HepG2 (cell line): Measurements from ENCODE around the gene SCFD2. TPM values are rescaled to one million over a fixed set of nuclear protein-coding genes. Genes with fewer than 3 reads are reported as not detected.

Experiments
- ATAC-seq: fragments of 200-7000 bp; cut with Tn5 transposase; 3 replicates; pipeline ENCODE4 v1.9.1; 2020; ENCODE audit warnings: mild to moderate bottlenecking, moderate library complexity
- BruUV-seq: library from RNA; stranded (reverse); fragments of 400-500 nt; replicated peaks from 2 replicates; lab custom pipeline; 2021; lab: Mats Ljungman, UMichigan
- CTCF ChIA-PET: fragments of 300-600 bp; formaldehyde crosslinking; extraction: SDS; loops from one replicate; lab custom pipeline; 2021; ENCODE audit warnings: low total read pairs, inconsistent platforms, low intra/inter-chr PET ratio; lab: Yijun Ruan, JAX
- POLR2A ChIA-PET: fragments of 350-600 bp; sonication (Branson Sonifier 250); formaldehyde crosslinking; loops from one replicate; lab custom pipeline; 2020; ENCODE audit warnings: antibody characterized with exemption, inconsistent platforms; lab: Yijun Ruan, JAX
- DNase-seq: peaks from one replicate; pipeline ENCODE4 v3.0.0-alpha.2; 2015; ENCODE audit warnings: low spot score
- FAIRE-seq: peaks from 3 replicates; lab custom pipeline; 2011; peaks lifted over from hg19 to GRCh38; lab: Jason Lieb, UNC
- H2AFZ ChIP-seq: one replicate; pipeline ENCODE4 v1.6.1; 2011; ENCODE audit warnings: low read length, inconsistent platforms
- H3K27ac ChIP-seq: fragments of 300-600 bp; 3 replicates; pipeline ENCODE4 v1.8.0; 2011; ENCODE audit warnings: mixed run types, mild to moderate bottlenecking, mixed read lengths, low read length, inconsistent platforms; ENCODE audit not compliant: insufficient read depth; ENCODE audit errors: extremely low read length
- H3K27me3 ChIP-seq, 2 experiments: fragments of 200-600 bp in 1 of 2; 2 replicates in 1 of 2; 3 replicates in 1 of 2; pipeline versions ENCODE4 v1.6.0 to v1.8.0; 2011; ENCODE audit warnings: low read length in 2 of 2, mild to moderate bottlenecking in 2 of 2, moderate library complexity in 2 of 2, inconsistent platforms in 1 of 2; ENCODE audit not compliant: insufficient read depth in 2 of 2, control insufficient read depth in 1 of 2
- H3K36me3 ChIP-seq, 2 experiments: fragments of 200-600 bp in 1 of 2; replicated peaks in 1 of 2; 2 replicates in 1 of 2; 3 replicates in 1 of 2; pipeline versions ENCODE4 v1.5.1 to v1.8.0; 2011; ENCODE audit warnings: low read length in 2 of 2, inconsistent platforms in 1 of 2; ENCODE audit not compliant: insufficient read depth in 2 of 2, control insufficient read depth in 1 of 2
- H3K4me1 ChIP-seq: 2 replicates; pipeline ENCODE4 v1.5.1; 2012; ENCODE audit warnings: low read length, inconsistent platforms; ENCODE audit not compliant: insufficient read depth
- H3K4me2 ChIP-seq: 2 replicates; pipeline ENCODE4 v1.6.0; 2011; ENCODE audit warnings: low read depth, low read length, inconsistent platforms
- H3K4me3 ChIP-seq, 3 experiments: fragments of 200-600 bp in 1 of 3; sonication (generic), shearing (Covaris generic) in 1 of 3; replicated peaks in 1 of 3; 2 replicates each; pipeline ENCODE4 v1.5.1; 2011 to 2016; ENCODE audit warnings: low read length in 3 of 3, inconsistent platforms in 2 of 3, low read depth in 2 of 3, mild to moderate bottlenecking in 2 of 3, control low read depth in 1 of 3, mixed read lengths in 1 of 3; ENCODE audit not compliant: insufficient read depth in 1 of 3
- H3K79me2 ChIP-seq: one replicate; pipeline ENCODE4 v1.6.1; 2011; ENCODE audit warnings: low read length, inconsistent platforms; ENCODE audit not compliant: insufficient read depth
- H3K9ac ChIP-seq: 2 replicates; pipeline ENCODE4 v1.6.0; 2011; ENCODE audit warnings: mild to moderate bottlenecking, low read depth, low read length, inconsistent platforms; ENCODE audit not compliant: insufficient read depth
- H3K9me3 ChIP-seq: 2 replicates; pipeline ENCODE4 v1.5.1; 2012; ENCODE audit warnings: mild to moderate bottlenecking, low read length
- H4K20me1 ChIP-seq: 2 replicates; pipeline ENCODE4 v1.6.0; 2011; ENCODE audit warnings: inconsistent platforms, mild to moderate bottlenecking, low read length, moderate library complexity; ENCODE audit not compliant: insufficient read depth
- CBX5 ChIP-seq: sonication (generic); formaldehyde crosslinking; IDR thresholded peaks from 2 replicates; pipeline ENCODE4 v1.4.0; 2020; ENCODE audit warnings: missing genetic modification reagents, borderline replicate concordance
- EP300 ChIP-seq, 3 experiments: sonication (generic) in 1 of 3; formaldehyde crosslinking in 1 of 3; IDR thresholded peaks; 2 replicates each; pipeline versions ENCODE4 v1.5.1 to v1.6.1; 2011 to 2020; ENCODE audit warnings: low read depth in 2 of 3, low read length in 2 of 3, borderline replicate concordance in 1 of 3, improper control_type of control experiment in 1 of 3, mild to moderate bottlenecking in 1 of 3, missing genetic modification reagents in 1 of 3, moderate library complexity in 1 of 3
- HDAC2 ChIP-seq: sonication (generic); formaldehyde crosslinking; IDR thresholded peaks from 2 replicates; pipeline ENCODE4 v1.4.0; 2020; ENCODE audit warnings: missing genetic modification reagents
- HNF4G ChIP-seq, 2 experiments: sonication (generic) in 1 of 2; formaldehyde crosslinking in 1 of 2; IDR thresholded peaks; 2 replicates each; pipeline versions ENCODE4 v1.4.0 to v1.6.1; 2011 to 2020; ENCODE audit warnings: borderline replicate concordance in 2 of 2, low read depth in 2 of 2, mild to moderate bottlenecking in 2 of 2, low read length in 1 of 2, missing genetic modification reagents in 1 of 2, moderate library complexity in 1 of 2
- KMT2A ChIP-seq: sonication (generic); formaldehyde crosslinking; IDR thresholded peaks from 2 replicates; pipeline ENCODE4 v1.4.0; 2020; ENCODE audit warnings: missing genetic modification reagents
- PITX1 ChIP-seq: sonication (generic); formaldehyde crosslinking; IDR thresholded peaks from 2 replicates; pipeline ENCODE4 v1.5.1; 2020; ENCODE audit warnings: mild to moderate bottlenecking, missing genetic modification reagents
- RFX3 ChIP-seq: IDR thresholded peaks from 2 replicates; pipeline ENCODE4 v1.6.1; 2016; ENCODE audit warnings: missing biosample characterization, missing genetic modification reagents
- SP5 ChIP-seq: IDR thresholded peaks from 2 replicates; pipeline ENCODE4 v1.6.1; 2016; ENCODE audit warnings: low read depth, borderline replicate concordance
- TCF7 ChIP-seq: sonication (generic); IDR thresholded peaks from 2 replicates; pipeline ENCODE4 v1.6.1; 2016; ENCODE audit warnings: antibody characterized with exemption, low read depth
- ZKSCAN5 ChIP-seq: sonication (generic); formaldehyde crosslinking; IDR thresholded peaks from 2 replicates; pipeline ENCODE4 v1.5.1; 2020; ENCODE audit warnings: mild to moderate bottlenecking, missing genetic modification reagents
- ZMYM4 ChIP-seq: sonication (generic); formaldehyde crosslinking; IDR thresholded peaks from 2 replicates; pipeline ENCODE4 v1.8.1; 2023; ENCODE audit warnings: mild to moderate bottlenecking, missing genetic modification reagents
- ZNF12 ChIP-seq: sonication (generic); formaldehyde crosslinking; IDR thresholded peaks from 2 replicates; pipeline ENCODE4 v1.5.0; 2020; ENCODE audit warnings: missing genetic modification reagents
- ZNF205 ChIP-seq: IDR thresholded peaks from 2 replicates; pipeline ENCODE4 v1.6.1; 2018; ENCODE audit warnings: missing biosample characterization, missing genetic modification reagents
- ZNF543 ChIP-seq: sonication (generic); formaldehyde crosslinking; IDR thresholded peaks from 2 replicates; pipeline ENCODE4 v1.4.0; 2020; ENCODE audit warnings: mild to moderate bottlenecking, missing genetic modification reagents
- WGBS: methylation state at CpG from one replicate; pipeline ENCODE4 v1.1.6; 2017; ENCODE audit warnings: low lambda C conversion rate; 5-methylcytosine and 5-hydroxymethylcytosine counted together
- in situ Hi-C: cut with HindIII; loops from 2 replicates; pipeline ENCODE4 v1.10.0; 2017; ENCODE audit warnings: low pct_unique_long_range_greater_than_20kb; ENCODE audit not compliant: extremely low pct_ligation_motif_present
- intact Hi-C: fragments of 100-400 bp; cut with micrococcal nuclease; formaldehyde crosslinking; loops from one replicate; pipeline ENCODE4 v1.10.0; 2022; ENCODE audit not compliant: unreplicated experiment
- polyA plus RNA-seq, 8 experiments: library from polyadenylated mRNA; depleted of rRNA in 3 of 8; stranded (reverse) in 7 of 8; unstranded in 1 of 8; fragments of >200 nt; fragmentation: Illumina TruSeq in 4 of 8; extraction: Trizol in 4 of 8; gene quantifications; 2 replicates each; pipeline versions ENCODE4 v1.2.1 to v1.2.3, GENCODE V29; 2011 to 2016; ENCODE audit warnings: low read depth in 4 of 8, missing spikeins in 1 of 8, mixed read lengths in 1 of 8; ENCODE audit not compliant: insufficient read depth in 1 of 8
- total RNA-seq, 5 experiments: library from RNA; depleted of rRNA; stranded (reverse); fragments of >200 nt; fragmentation: Illumina TruSeq; extraction: Trizol; gene quantifications; 2 replicates each; pipeline ENCODE4 v1.2.3, GENCODE V29; 2016; ENCODE audit warnings: low read depth in 1 of 5
- TF ChIP-seq, protein P1 (sequence below): sonication (generic); formaldehyde crosslinking; IDR thresholded peaks from 2 replicates; pipeline ENCODE4 v1.8.0; 2022; ENCODE audit warnings: mild to moderate bottlenecking, missing genetic modification reagents, borderline replicate concordance
- TF ChIP-seq, protein P2 (sequence below): sonication (generic); formaldehyde crosslinking; IDR thresholded peaks from 2 replicates; pipeline ENCODE4 v1.8.0; 2022; ENCODE audit warnings: mild to moderate bottlenecking, missing genetic modification reagents
- TF ChIP-seq, protein P3 (sequence below): IDR thresholded peaks from 2 replicates; pipeline ENCODE4 v1.6.1; 2016; ENCODE audit warnings: low read depth, missing genetic modification reagents, missing compliant biosample characterization

Gene SCFD2
- total and polyA plus RNA-seq, 2 of the 13 experiments (the other 11 are each of a cell fraction or from before 2014, with no cell fraction given) = 4.6 to 15.6 TPM

DNA sequence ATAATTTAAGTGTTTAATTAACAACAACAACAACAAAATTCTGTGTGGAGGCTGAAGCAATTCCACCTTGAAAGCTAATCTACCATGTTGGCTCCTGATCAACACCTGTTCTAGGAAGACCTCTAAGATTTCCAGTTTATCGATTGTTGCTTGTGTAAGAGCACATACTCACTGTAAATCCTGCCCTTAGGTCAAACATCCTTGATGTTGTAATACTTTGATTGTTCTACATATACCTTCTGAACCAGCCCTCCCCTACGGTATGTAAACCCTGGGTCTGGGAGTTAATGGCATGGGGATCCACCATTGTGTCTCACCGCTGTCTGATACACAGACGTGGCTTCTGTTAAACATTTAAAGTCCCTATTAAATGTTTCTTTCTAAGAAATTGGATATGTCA is 430.5 kb downstream of the SCFD2 start:
- Histone ChIP-seq H3K79me2 (no peaks in the 10 kb centered on the region), H3K4me2 (no peak overlapping the region), H2AFZ (no peak overlapping the region), H3K36me3 (no peaks in the 10 kb centered on the region), H3K4me1 (peaks cover 37% of the 10 kb centered on the region), H3K27me3 (no peaks in the 10 kb centered on the region), H4K20me1 (no peaks in the 10 kb centered on the region), H3K9me3 (no peaks in the 10 kb centered on the region), H3K27ac (no peak overlapping the region), H3K9ac (no peak overlapping the region), H3K4me3 (no peak overlapping the region)
- intact Hi-C loops = no loop called here
- in situ Hi-C loops = no loop called here
- DNase-seq = peak; percentile 81
- POLR2A ChIA-PET = no interaction called here
- 25% methylated on average over 4 of the region's 4 CpGs for WGBS
- FAIRE-seq = peak; percentile 76
- no TSS peak for BruUV-seq
- CTCF ChIA-PET = no interaction called here
- peak; percentile 98 for ATAC-seq
- peak; percentile 90 for TF ChIP-seq ZNF12
- peak; percentile 77 for TF ChIP-seq ZMYM4 (CRISPR knock-in tag)
- TF ChIP-seq, protein P1, sequence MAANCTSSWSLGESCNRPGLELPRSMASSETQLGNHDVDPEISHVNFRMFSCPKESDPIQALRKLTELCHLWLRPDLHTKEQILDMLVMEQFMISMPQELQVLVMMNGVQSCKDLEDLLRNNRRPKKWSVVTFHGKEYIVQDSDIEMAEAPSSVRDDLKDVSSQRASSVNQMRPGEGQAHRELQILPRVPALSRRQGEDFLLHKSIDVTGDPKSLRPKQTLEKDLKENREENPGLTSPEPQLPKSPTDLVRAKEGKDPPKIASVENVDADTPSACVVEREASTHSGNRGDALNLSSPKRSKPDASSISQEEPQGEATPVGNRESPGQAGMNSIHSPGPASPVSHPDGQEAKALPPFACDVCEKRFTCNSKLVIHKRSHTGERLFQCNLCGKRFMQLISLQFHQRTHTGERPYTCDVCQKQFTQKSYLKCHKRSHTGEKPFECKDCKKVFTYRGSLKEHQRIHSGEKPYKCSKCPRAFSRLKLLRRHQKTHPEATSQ (CRISPR knock-in tag) = no peak
- peak; percentile 49 for TF ChIP-seq HNF4G (IDR thresholded peaks at IDR 0.05; ENCODE audit: borderline replicate concordance, low read depth, low read length)
- TF ChIP-seq HNF4G (CRISPR knock-in tag; IDR thresholded peaks at IDR 0.05; ENCODE audit: borderline replicate concordance, low read depth) = no peak
- TF ChIP-seq ZNF543 (CRISPR knock-in tag) = no peak
- no peak for TF ChIP-seq RFX3 (CRISPR knock-in tag)
- peak; percentile 51; the same call in 1 of the 2 replicates for TF ChIP-seq SP5 (CRISPR knock-in tag)
- peak; percentile 45; the same call in 1 of the 2 replicates for TF ChIP-seq TCF7
- no peak for TF ChIP-seq ZKSCAN5 (CRISPR knock-in tag)
- TF ChIP-seq, protein P2, sequence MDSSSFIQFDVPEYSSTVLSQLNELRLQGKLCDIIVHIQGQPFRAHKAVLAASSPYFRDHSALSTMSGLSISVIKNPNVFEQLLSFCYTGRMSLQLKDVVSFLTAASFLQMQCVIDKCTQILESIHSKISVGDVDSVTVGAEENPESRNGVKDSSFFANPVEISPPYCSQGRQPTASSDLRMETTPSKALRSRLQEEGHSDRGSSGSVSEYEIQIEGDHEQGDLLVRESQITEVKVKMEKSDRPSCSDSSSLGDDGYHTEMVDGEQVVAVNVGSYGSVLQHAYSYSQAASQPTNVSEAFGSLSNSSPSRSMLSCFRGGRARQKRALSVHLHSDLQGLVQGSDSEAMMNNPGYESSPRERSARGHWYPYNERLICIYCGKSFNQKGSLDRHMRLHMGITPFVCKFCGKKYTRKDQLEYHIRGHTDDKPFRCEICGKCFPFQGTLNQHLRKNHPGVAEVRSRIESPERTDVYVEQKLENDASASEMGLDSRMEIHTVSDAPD = peak; percentile 24; the same call in 1 of the 2 replicates
- TF ChIP-seq HDAC2 (CRISPR knock-in tag) = peak; percentile 81
- peak in 1 of 2 experiments; percentile 66; a peak in 2 of 4 replicates for TF ChIP-seq EP300 (IDR thresholded peaks at IDR 0.05; ENCODE audit: low read depth in 2 of 2, low read length in 2 of 2)
- no peak for TF ChIP-seq EP300 (CRISPR knock-in tag; IDR thresholded peaks at IDR 0.05; ENCODE audit: borderline replicate concordance)
- peak; percentile 95 for TF ChIP-seq ZNF205 (CRISPR knock-in tag)
- TF ChIP-seq, protein P3, sequence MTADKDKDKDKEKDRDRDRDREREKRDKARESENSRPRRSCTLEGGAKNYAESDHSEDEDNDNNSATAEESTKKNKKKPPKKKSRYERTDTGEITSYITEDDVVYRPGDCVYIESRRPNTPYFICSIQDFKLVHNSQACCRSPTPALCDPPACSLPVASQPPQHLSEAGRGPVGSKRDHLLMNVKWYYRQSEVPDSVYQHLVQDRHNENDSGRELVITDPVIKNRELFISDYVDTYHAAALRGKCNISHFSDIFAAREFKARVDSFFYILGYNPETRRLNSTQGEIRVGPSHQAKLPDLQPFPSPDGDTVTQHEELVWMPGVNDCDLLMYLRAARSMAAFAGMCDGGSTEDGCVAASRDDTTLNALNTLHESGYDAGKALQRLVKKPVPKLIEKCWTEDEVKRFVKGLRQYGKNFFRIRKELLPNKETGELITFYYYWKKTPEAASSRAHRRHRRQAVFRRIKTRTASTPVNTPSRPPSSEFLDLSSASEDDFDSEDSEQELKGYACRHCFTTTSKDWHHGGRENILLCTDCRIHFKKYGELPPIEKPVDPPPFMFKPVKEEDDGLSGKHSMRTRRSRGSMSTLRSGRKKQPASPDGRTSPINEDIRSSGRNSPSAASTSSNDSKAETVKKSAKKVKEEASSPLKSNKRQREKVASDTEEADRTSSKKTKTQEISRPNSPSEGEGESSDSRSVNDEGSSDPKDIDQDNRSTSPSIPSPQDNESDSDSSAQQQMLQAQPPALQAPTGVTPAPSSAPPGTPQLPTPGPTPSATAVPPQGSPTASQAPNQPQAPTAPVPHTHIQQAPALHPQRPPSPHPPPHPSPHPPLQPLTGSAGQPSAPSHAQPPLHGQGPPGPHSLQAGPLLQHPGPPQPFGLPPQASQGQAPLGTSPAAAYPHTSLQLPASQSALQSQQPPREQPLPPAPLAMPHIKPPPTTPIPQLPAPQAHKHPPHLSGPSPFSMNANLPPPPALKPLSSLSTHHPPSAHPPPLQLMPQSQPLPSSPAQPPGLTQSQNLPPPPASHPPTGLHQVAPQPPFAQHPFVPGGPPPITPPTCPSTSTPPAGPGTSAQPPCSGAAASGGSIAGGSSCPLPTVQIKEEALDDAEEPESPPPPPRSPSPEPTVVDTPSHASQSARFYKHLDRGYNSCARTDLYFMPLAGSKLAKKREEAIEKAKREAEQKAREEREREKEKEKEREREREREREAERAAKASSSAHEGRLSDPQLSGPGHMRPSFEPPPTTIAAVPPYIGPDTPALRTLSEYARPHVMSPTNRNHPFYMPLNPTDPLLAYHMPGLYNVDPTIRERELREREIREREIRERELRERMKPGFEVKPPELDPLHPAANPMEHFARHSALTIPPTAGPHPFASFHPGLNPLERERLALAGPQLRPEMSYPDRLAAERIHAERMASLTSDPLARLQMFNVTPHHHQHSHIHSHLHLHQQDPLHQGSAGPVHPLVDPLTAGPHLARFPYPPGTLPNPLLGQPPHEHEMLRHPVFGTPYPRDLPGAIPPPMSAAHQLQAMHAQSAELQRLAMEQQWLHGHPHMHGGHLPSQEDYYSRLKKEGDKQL = peak; percentile 55; the same call in 1 of the 2 replicates
- no peak for TF ChIP-seq KMT2A (CRISPR knock-in tag)
- TF ChIP-seq CBX5 (CRISPR knock-in tag) = no peak
- TF ChIP-seq PITX1 (CRISPR knock-in tag) = peak; percentile 45; the same call in 1 of the 2 replicates
